GM18507 (cell line): ENCODE results near the gene TRAPPC14.
"Not testable (repeated sequence)": the region's sequence is repeated elsewhere in the genome, so short reads cannot be mapped to it uniquely, and the experiment has no call there.

Experiments
- DNase-seq: peaks from one replicate; pipeline ENCODE4 v3.0.0; 2011; ENCODE audit warnings: low read depth; ENCODE audit not compliant: insufficient read length; ENCODE audit errors: extremely low spot score
- FAIRE-seq: peaks from 2 replicates; lab custom pipeline; 2011; peaks lifted over from hg19 to GRCh38; lab: Jason Lieb, UNC

The TRAPPC14 gene

GRCh38 chr7:100157069-100157333 is 1.5 kb downstream of the TRAPPC14 start:
- FAIRE-seq (no peak), DNase-seq (no peak)

- FAIRE-seq (no peak), DNase-seq (no peak)
Observed at GRCh38 chr7:100156331-100157068, 2.0 kb downstream of the TRAPPC14 start.

- DNase-seq (no peak), FAIRE-seq (no peak)
Observed at GRCh38 chr7:100155553-100156317, 2.8 kb downstream of the TRAPPC14 start.

GRCh38 chr7:100154651-100155491 is 3.7 kb downstream of the TRAPPC14 start:
- FAIRE-seq (no peak), DNase-seq (no peak)

- FAIRE-seq = no peak
- DNase-seq = no peak
Observed at GRCh38 chr7:100153708-100154535, 4.6 kb downstream of the TRAPPC14 start.

- FAIRE-seq = no peak
Observed at GRCh38 chr7:100152937-100153666, 5.4 kb downstream of the TRAPPC14 start.

GRCh38 chr7:100152404-100152803 is 6.1 kb downstream of the TRAPPC14 start:
- no peak for DNase-seq
- no peak for FAIRE-seq

More at GRCh38 chr7:100152937-100153666, 5.4 kb downstream of the TRAPPC14 start:
- DNase-seq = no peak

GRCh38 chr7:100148559-100149328 is 9.8 kb downstream of the TRAPPC14 start, which contains the start of gene LAMTOR4:
Gene LAMTOR4, plus strand, starts transcription at chr7:100148918. Its CDS starts 55 bp downstream, at chr7:100148973.
- FAIRE-seq (peak; percentile 99), DNase-seq (peak; percentile 95)

- FAIRE-seq = no peak
- DNase-seq = no peak
Observed at GRCh38 chr7:100148225-100148558, 10.3 kb downstream of the TRAPPC14 start.

- no peak for FAIRE-seq
Observed at GRCh38 chr7:100147278-100147677, 11.2 kb downstream of the TRAPPC14 start.

GRCh38 chr7:100146350-100146749 is 12.2 kb downstream of the TRAPPC14 start:
- FAIRE-seq, DNase-seq: not testable (repeated sequence)

More at GRCh38 chr7:100147278-100147677, 11.2 kb downstream of the TRAPPC14 start:
- no peak for DNase-seq

- FAIRE-seq (no peak), DNase-seq (no peak)
Observed at GRCh38 chr7:100142461-100142860, 16.1 kb downstream of the TRAPPC14 start.

GRCh38 chr7:100141555-100141949 is 17.0 kb downstream of the TRAPPC14 start:
- no peak for FAIRE-seq
- DNase-seq = no peak

- no peak for DNase-seq
- peak; percentile 56 for FAIRE-seq
Observed at GRCh38 chr7:100137851-100138760, 20.4 kb downstream of the TRAPPC14 start.

GRCh38 chr7:100132697-100133151 is 25.8 kb downstream of the TRAPPC14 start:
- no peak for DNase-seq
- peak; percentile 73 for FAIRE-seq

GRCh38 chr7:100132126-100132525 is 26.4 kb downstream of the TRAPPC14 start:
- DNase-seq (no peak), FAIRE-seq (no peak)
